Heart right ventricle (tissue), 16 donors: ENCODE results near the gene ESX1. TPM values are rescaled to one million over a fixed set of nuclear protein-coding genes. Genes with fewer than 3 reads are reported as not detected.

Experiments
- ATAC-seq, 8 donors: fragments of 200-7000 bp; cut with Tn5 transposase; one replicate each; pipeline ENCODE4 v1.9.1; 2020; ENCODE audit warnings: mild to moderate bottlenecking in 8 of 8, moderate library complexity in 8 of 8, moderate number of reproducible peaks in 1 of 8
- DNase-seq, 2 donors: peaks; one replicate each; pipeline ENCODE4 v3.0.0-alpha.2; 2020
- H3K27ac ChIP-seq, 10 donors: fragments of 200-600 bp; sonication (generic) in 2 of 10; one replicate each; pipeline versions ENCODE4 v1.5.0 to v1.8.0; 2020 to 2022; ENCODE audit warnings: mild to moderate bottlenecking in 3 of 10
- H3K27me3 ChIP-seq, 7 donors: fragments of 200-600 bp; one replicate each; pipeline ENCODE4 v1.8.0; 2021 to 2022; ENCODE audit warnings: mild to moderate bottlenecking in 2 of 7
- H3K36me3 ChIP-seq, 9 donors: fragments of 200-600 bp; sonication (generic) in 1 of 9; one replicate each; pipeline versions ENCODE4 v1.5.0 to v1.8.0; 2020 to 2022; ENCODE audit warnings: mild to moderate bottlenecking in 2 of 9
- H3K4me1 ChIP-seq, 9 donors: fragments of 200-600 bp; sonication (generic) in 1 of 9; one replicate each; pipeline versions ENCODE4 v1.5.0 to v1.8.0; 2020 to 2022; ENCODE audit warnings: mild to moderate bottlenecking in 4 of 9
- H3K4me3 ChIP-seq, 10 donors: fragments of 200-600 bp; sonication (generic) in 2 of 10; one replicate each; pipeline versions ENCODE4 v1.5.0 to v1.8.0; 2020 to 2022; ENCODE audit warnings: mild to moderate bottlenecking in 7 of 10, moderate library complexity in 2 of 10
- H3K9me3 ChIP-seq, 11 donors: fragments of 200-600 bp in 10 of 11; sonication (generic) in 2 of 11; one replicate each; pipeline versions ENCODE4 v1.5.0 to v1.8.0; 2013 to 2022; ENCODE audit warnings: mild to moderate bottlenecking in 2 of 11, control low read depth in 1 of 11, moderate library complexity in 1 of 11
- WGBS, 2 donors: extraction: QIAGEN DNeasy Blood & Tissue Kit; methylation state at CpG; one replicate each; pipeline ENCODE4 v1.1.7; 2013; ENCODE audit warnings: inconsistent platforms in 1 of 2; 5-methylcytosine and 5-hydroxymethylcytosine counted together
- intact Hi-C, 10 donors: fragments of 100-400 bp; cut with DNase I; formaldehyde crosslinking; loops; one replicate each; pipeline versions ENCODE4 v1.11.1 to v1.14.2; 2022
- polyA plus RNA-seq, 2 donors: library from polyadenylated mRNA; stranded (reverse); fragments of 200-250 nt; gene quantifications; one replicate each; pipeline ENCODE4 v1.2.3, GENCODE V29; 2013
- total RNA-seq, 10 donors: library from RNA; stranded (reverse); fragmentation: NEBNext Ultra II Directional in 3 of 10; extraction: Animal tissue kit (Norgen Biotek cat#: 25700) in 3 of 10; gene quantifications; one replicate each; pipeline versions ENCODE4 v1.2.1 to v1.2.4, GENCODE V29; 2021 to 2023
- TF ChIP-seq, protein P1 (sequence below), 9 donors: fragments of 200-600 bp; sonication (generic) in 2 of 9; IDR thresholded peaks; one replicate each; pipeline versions ENCODE4 v1.5.0 to v1.8.0; 2021 to 2022; ENCODE audit warnings: antibody characterized with exemption in 9 of 9, mild to moderate bottlenecking in 5 of 9, moderate library complexity in 1 of 9
- donor health status: Arrhythmogenic right ventricular cardiomyopathy.
- donor health status: ischemic (EF 13 %, LVEDD 7.1; RV severe dilation, severe dysfunction).
- donor health status: healthy with polysubstance abuse.
- donor health status: DM: no; HTN: yes; CAD: no.
- donor health status: DM: no; HTN: no; CAD: no.
- donor health status: ischemic (EF 25% LVEDD 6.9; RV normal size, moderate dysfunction).
- donor health status: ischemic (EF 25% LVEDD 5.7; RV mildly dilated, moderate dysfunction).
- donor health status: healthy.
- donor health status: DM: yes; HTN: yes; CAD: no.
- donor health status: Ischemic cardiomyopathy.
- donor health status: ischemic (EF 35%, LVEDD 5.7; RV mildly dilated, moderate dysfunction).
- donor health status: nonischemic (EF 11% LVEDD 7.7; RV severe dilation, severe dysfunction).
- donor health status: DM: yes; HTN: yes; CAD: no.
- donor health status: PGD.
- donor health status: ischemic (EF 29% LVEDD 5.4; RV normal size, mild dysfunction).
- donor health status: nonischemic (EF 23%, LVEDD 6.1; RV moderate dilation, normal function).

The ESX1 gene
- total and polyA plus RNA-seq, 12 donors: not detected

DNA sequence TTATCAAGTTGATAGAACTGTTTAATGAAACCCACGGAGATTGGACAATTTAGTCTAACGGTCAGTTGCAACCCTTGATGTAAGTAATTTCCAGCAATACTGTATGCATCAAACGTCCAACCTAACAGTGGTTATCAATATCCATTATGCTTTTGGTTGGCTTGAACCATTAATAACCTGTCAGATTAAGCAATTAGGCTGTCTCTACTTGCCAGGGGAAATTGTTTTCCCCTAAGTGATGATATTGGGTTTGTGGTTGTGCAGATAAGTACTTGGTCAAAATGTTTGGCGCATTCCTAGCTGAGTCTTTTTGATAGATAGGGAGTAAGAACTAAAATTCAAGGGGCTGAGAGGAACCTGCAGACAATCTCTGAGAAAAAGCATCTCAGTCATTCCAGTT, 30.5 kb upstream of the ESX1 start:
- intact Hi-C loops: no loop called here
- WGBS, 2 donors: 75 to 78% methylated on average over 4 of the region's 4 CpGs
- TF ChIP-seq, protein P1, sequence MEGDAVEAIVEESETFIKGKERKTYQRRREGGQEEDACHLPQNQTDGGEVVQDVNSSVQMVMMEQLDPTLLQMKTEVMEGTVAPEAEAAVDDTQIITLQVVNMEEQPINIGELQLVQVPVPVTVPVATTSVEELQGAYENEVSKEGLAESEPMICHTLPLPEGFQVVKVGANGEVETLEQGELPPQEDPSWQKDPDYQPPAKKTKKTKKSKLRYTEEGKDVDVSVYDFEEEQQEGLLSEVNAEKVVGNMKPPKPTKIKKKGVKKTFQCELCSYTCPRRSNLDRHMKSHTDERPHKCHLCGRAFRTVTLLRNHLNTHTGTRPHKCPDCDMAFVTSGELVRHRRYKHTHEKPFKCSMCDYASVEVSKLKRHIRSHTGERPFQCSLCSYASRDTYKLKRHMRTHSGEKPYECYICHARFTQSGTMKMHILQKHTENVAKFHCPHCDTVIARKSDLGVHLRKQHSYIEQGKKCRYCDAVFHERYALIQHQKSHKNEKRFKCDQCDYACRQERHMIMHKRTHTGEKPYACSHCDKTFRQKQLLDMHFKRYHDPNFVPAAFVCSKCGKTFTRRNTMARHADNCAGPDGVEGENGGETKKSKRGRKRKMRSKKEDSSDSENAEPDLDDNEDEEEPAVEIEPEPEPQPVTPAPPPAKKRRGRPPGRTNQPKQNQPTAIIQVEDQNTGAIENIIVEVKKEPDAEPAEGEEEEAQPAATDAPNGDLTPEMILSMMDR (IDR thresholded peaks at IDR 0.05): no peak
- Histone ChIP-seq H3K36me3 (no peaks in the 10 kb centered on the region), H3K27me3 (peaks cover 0 to 63% (median 0%) of the 10 kb centered on the region in 7 donors), H3K27ac (no peak overlapping the region), H3K4me1 (no peaks in the 10 kb centered on the region), H3K9me3 (no peaks in the 10 kb centered on the region), H3K4me3 (no peak overlapping the region)
- ATAC-seq (no peak), DNase-seq (no peak)

DNA sequence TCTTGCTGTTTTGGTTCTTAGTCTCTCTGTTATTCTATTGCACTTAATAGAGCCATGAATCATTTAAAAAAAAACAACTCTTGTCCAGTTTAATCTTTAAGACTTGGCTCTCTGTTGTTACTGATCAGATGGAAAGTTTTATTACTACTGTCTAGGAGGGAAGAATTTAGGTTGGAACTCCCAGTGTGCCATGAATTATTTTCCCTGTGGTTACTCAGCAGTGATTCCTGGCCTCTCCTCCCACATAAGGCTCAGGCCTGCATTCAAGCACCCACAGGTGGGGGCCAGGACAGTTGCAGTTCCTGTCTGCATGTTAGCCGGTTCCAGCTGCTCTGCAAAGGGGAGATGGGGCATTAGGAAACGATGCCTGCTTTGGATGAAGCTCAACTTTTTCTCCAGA, 29.8 kb upstream of the ESX1 start:
- no peak for ATAC-seq
- Histone ChIP-seq H3K4me1 (no peaks in the 10 kb centered on the region), H3K27me3 (peaks cover 0 to 65% (median 0%) of the 10 kb centered on the region in 7 donors), H3K36me3 (no peaks in the 10 kb centered on the region), H3K9me3 (no peaks in the 10 kb centered on the region), H3K27ac (no peak overlapping the region), H3K4me3 (no peak overlapping the region)
- intact Hi-C loops: no loop called here
- DNase-seq: no peak
- 56 to 59% methylated on average over 2 of the region's 2 CpGs for WGBS, 2 donors
- TF ChIP-seq, protein P1 (IDR thresholded peaks at IDR 0.05): no peak

DNA sequence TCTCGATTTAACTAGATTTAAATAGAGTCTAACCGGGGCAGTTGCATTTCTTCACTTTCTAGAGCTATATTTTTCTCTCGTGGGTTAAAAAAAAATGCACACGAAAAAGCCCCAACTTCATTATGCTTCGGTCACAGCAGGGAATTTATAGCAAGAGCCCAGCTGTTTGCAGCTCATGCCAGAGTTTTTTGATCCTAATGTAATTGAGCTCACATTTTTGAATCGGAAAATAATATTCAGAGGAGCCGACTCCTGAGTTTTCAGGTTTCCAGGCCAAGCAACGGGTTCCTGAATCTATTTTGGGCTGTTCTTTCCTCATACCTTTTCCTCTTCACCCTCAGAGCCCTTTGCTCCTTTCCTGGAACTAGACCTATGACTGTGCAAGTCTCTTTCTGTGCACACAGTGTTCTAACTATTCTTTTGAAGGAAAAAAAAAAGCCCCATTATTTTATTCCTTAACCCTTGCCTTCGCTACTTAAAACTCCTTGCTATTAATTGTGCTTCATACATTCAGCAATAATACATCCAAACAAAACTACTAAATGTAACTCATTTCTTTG, 27.5 kb upstream of the ESX1 start:
- TF ChIP-seq, protein P1 (IDR thresholded peaks at IDR 0.05): no peak
- peak in 5 of 8 donors; percentile 49 to 83 (median 69) for ATAC-seq
- intact Hi-C loops: no loop called here
- Histone ChIP-seq H3K4me3 (no peak overlapping the region), H3K36me3 (no peaks in the 10 kb centered on the region), H3K9me3 (no peaks in the 10 kb centered on the region), H3K27me3 (peaks cover 0 to 47% (median 0%) of the 10 kb centered on the region in 7 donors), H3K27ac (peak overlapping the region in 4 of 10 donors; percentile 9 to 44 (median 34)), H3K4me1 (no peaks in the 10 kb centered on the region)
- DNase-seq: peak in 1 of 2 donors; percentile 2
- WGBS, 2 donors: 33 to 42% methylated on average over 9 of the region's 9 CpGs

DNA sequence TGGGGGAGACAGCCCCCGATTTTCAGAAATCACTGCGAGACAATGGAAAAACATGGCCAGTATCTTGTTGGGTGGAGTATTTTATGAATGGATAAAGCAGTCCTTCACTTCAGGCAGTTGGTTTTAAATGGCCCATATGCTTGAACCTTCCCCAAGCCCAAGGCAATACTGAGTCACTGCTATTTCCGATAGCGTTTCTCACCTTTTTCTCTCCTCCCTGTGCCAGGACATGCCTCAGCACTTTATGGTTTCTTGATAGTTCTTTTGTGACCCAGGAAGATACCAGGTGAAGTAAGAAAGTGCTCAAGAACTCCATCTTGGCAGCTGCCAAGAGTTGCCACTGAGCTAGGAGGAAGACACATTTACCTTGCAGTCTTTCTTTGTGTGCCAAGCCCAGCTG, 26.8 kb upstream of the ESX1 start:
- Histone ChIP-seq H3K4me1 (no peaks in the 10 kb centered on the region), H3K27me3 (peaks cover 0 to 47% (median 0%) of the 10 kb centered on the region in 7 donors), H3K9me3 (no peaks in the 10 kb centered on the region), H3K36me3 (no peaks in the 10 kb centered on the region), H3K27ac (peak overlapping the region in 7 of 10 donors; percentile 7 to 44 (median 22)), H3K4me3 (no peak overlapping the region)
- intact Hi-C loops: no loop called here
- TF ChIP-seq, protein P1 (IDR thresholded peaks at IDR 0.05): no peak
- no peak for DNase-seq
- 85 to 91% methylated on average over 4 of the region's 4 CpGs for WGBS, 2 donors
- ATAC-seq: no peak
